HCT116 (cell line): ENCODE measurements around the gene SYNJ1. TPM values are rescaled to one million over a fixed set of nuclear protein-coding genes. Genes with fewer than 3 reads are reported as not detected.

Experiments used
- ATAC-seq: fragments of 200-7000 bp; cut with Tn5 transposase; 2 replicates; pipeline ENCODE4 v1.9.1; 2020; ENCODE audit warnings: mild to moderate bottlenecking, moderate library complexity
- BruUV-seq: library from RNA; stranded (reverse); fragments of 400-500 nt; replicated peaks from 2 replicates; lab custom pipeline; 2021; lab: Mats Ljungman, UMichigan
- CTCF ChIA-PET: fragments of 300-600 bp; sonication (Branson Sonifier 250); formaldehyde crosslinking; loops from one replicate; lab custom pipeline; 2021; ENCODE audit warnings: antibody characterized with exemption; lab: Charles Lee
- POLR2A ChIA-PET: fragments of 300-600, 350-600 bp; sonication (Branson Sonifier 250); formaldehyde crosslinking; loops from one replicate; lab custom pipeline; 2021; ENCODE audit warnings: antibody characterized with exemption; lab: Charles Lee
- RAD21 ChIA-PET, 2 experiments: fragments of 300-600 bp; sonication (Branson Sonifier 250); formaldehyde crosslinking; loops; one replicate each; lab custom pipeline; 2023; ENCODE audit warnings: low total read pairs in 2 of 2; ENCODE audit not compliant: uncharacterized antibody in 2 of 2, unreplicated experiment in 2 of 2, low non-redundant PET in 1 of 2; lab: Charles Lee
- DNase-seq: peaks from one replicate; pipeline ENCODE4 v3.0.0-alpha.2; 2010; ENCODE audit warnings: low read depth, low spot score
- H2AFZ ChIP-seq: fragments of 200-600 bp; shearing (Covaris generic), sonication (generic); 2 replicates; pipeline ENCODE4 v1.6.1; 2017; ENCODE audit warnings: low read depth, mixed run types, mixed read lengths, antibody characterized with exemption, low read length; ENCODE audit not compliant: poor library complexity, severe bottlenecking
- H3K27ac ChIP-seq: 2 replicates; pipeline ENCODE4 v1.5.1; 2012; ENCODE audit warnings: low read depth, low read length
- H3K27me3 ChIP-seq: fragments of 200-600 bp; sonication (generic); 2 replicates; pipeline ENCODE4 v1.6.1; 2016; ENCODE audit warnings: mixed run types, low read length, mixed read lengths; ENCODE audit not compliant: insufficient read depth
- H3K36me3 ChIP-seq, 2 experiments: fragments of 200-500 bp in 1 of 2; fragments of 200-600 bp in 1 of 2; sonication (Bioruptor generic) in 1 of 2; sonication (generic) in 1 of 2; 2 replicates each; pipeline versions ENCODE4 v1.5.1 to v1.6.1; 2014 to 2016; ENCODE audit warnings: low read length in 2 of 2, inconsistent platforms in 1 of 2, mixed read lengths in 1 of 2, mixed run types in 1 of 2; ENCODE audit not compliant: insufficient read depth in 2 of 2, control insufficient read depth in 1 of 2
- H3K4me1 ChIP-seq, 2 experiments: fragments of 200-600 bp in 1 of 2; sonication (generic) in 1 of 2; 2 replicates each; pipeline versions ENCODE4 v1.5.1 to v1.6.1; 2012 to 2017; ENCODE audit warnings: low read length in 2 of 2, inconsistent platforms in 1 of 2, mild to moderate bottlenecking in 1 of 2, mixed read lengths in 1 of 2, mixed run types in 1 of 2, moderate library complexity in 1 of 2; ENCODE audit not compliant: insufficient read depth in 2 of 2, control insufficient read depth in 1 of 2
- H3K4me2 ChIP-seq: fragments of 200-600 bp; sonication (generic); 2 replicates; pipeline ENCODE4 v1.6.1; 2017; ENCODE audit warnings: mixed run types, low read length, mixed read lengths
- H3K4me3 ChIP-seq, 2 experiments: fragments of 200-600 bp in 1 of 2; sonication (generic) in 1 of 2; replicated peaks in 1 of 2; 2 replicates each; pipeline ENCODE4 v1.5.1; 2011 to 2016; ENCODE audit warnings: low read length in 2 of 2, control low read depth in 1 of 2, low read depth in 1 of 2, mild to moderate bottlenecking in 1 of 2, mixed read lengths in 1 of 2, mixed run types in 1 of 2
- H3K79me2 ChIP-seq: fragments of 200-600 bp; sonication (generic); 2 replicates; pipeline ENCODE4 v1.6.1; 2017; ENCODE audit warnings: mild to moderate bottlenecking, mixed run types, low read length, moderate library complexity, mixed read lengths; ENCODE audit not compliant: insufficient read depth
- H3K9ac ChIP-seq: fragments of 200-600 bp; sonication (generic); 2 replicates; pipeline ENCODE4 v1.6.1; 2016; ENCODE audit warnings: low read length, mixed read lengths
- H3K9me2 ChIP-seq: fragments of 200-600 bp; sonication (generic), shearing (Covaris generic); 2 replicates; pipeline ENCODE4 v1.6.1; 2017; ENCODE audit warnings: mixed run types, mild to moderate bottlenecking, moderate library complexity; ENCODE audit not compliant: insufficient read depth
- H3K9me3 ChIP-seq, 2 experiments: fragments of 200-500 bp in 1 of 2; fragments of 200-600 bp in 1 of 2; sonication (Bioruptor generic) in 1 of 2; sonication (generic) in 1 of 2; 2 replicates each; pipeline ENCODE4 v1.6.1; 2014 to 2017; ENCODE audit warnings: low read length in 2 of 2, mixed read lengths in 2 of 2, inconsistent platforms in 1 of 2, low read depth in 1 of 2, mild to moderate bottlenecking in 1 of 2, mixed run types in 1 of 2, moderate library complexity in 1 of 2; ENCODE audit not compliant: control insufficient read depth in 1 of 2, insufficient read depth in 1 of 2
- H4K20me1 ChIP-seq: fragments of 200-600 bp; sonication (generic), shearing (Covaris generic); 2 replicates; pipeline ENCODE4 v1.6.1; 2017; ENCODE audit warnings: mixed run types, mild to moderate bottlenecking, moderate library complexity; ENCODE audit not compliant: insufficient read depth
- CBX3 ChIP-seq: IDR thresholded peaks from 2 replicates; pipeline ENCODE4 v1.6.1; 2012; ENCODE audit warnings: low read depth
- EGR1 ChIP-seq: IDR thresholded peaks from 2 replicates; pipeline ENCODE4 v1.6.1; 2012; ENCODE audit warnings: low read depth
- EZH2phosphoT487 ChIP-seq: fragments of 200-600 bp; IDR thresholded peaks from 2 replicates; pipeline ENCODE4 v1.6.1; 2018; ENCODE audit warnings: antibody characterized with exemption, borderline replicate concordance
- FOSL1 ChIP-seq: IDR thresholded peaks from 2 replicates; pipeline ENCODE4 v1.6.1; 2012; ENCODE audit warnings: low read depth
- JUND ChIP-seq: IDR thresholded peaks from 2 replicates; pipeline ENCODE4 v1.6.1; 2012
- POLR2A ChIP-seq: IDR thresholded peaks from 2 replicates; pipeline ENCODE4 v1.7.0; 2011; ENCODE audit warnings: borderline replicate concordance; ENCODE audit not compliant: insufficient read depth, insufficient read length; ENCODE audit errors: extremely low read depth
- RAD21 ChIP-seq: IDR thresholded peaks from 2 replicates; pipeline ENCODE4 v1.6.1; 2012; ENCODE audit warnings: low read depth, mild to moderate bottlenecking
- SRF ChIP-seq: IDR thresholded peaks from 2 replicates; pipeline ENCODE4 v1.6.1; 2012; ENCODE audit warnings: low read depth
- TCF7L2 ChIP-seq: IDR thresholded peaks from 2 replicates; pipeline ENCODE4 v1.7.0; 2011; ENCODE audit warnings: borderline replicate concordance, inconsistent platforms; ENCODE audit not compliant: insufficient read depth, insufficient read length; ENCODE audit errors: extremely low read depth
- YY1 ChIP-seq: IDR thresholded peaks from 2 replicates; pipeline ENCODE4 v1.6.1; 2011; ENCODE audit warnings: low read length, low read depth, moderate library complexity, mild to moderate bottlenecking; ENCODE audit not compliant: insufficient replicate concordance; ENCODE audit errors: extremely low read depth
- ZFX ChIP-seq: fragments of 450-650 bp; IDR thresholded peaks from 2 replicates; pipeline ENCODE4 v1.6.1; 2017
- intact Hi-C: fragments of 100-400 bp; cut with micrococcal nuclease; formaldehyde crosslinking; loops from 2 replicates; pipeline ENCODE4 v1.10.0; 2022
- total RNA-seq: library from RNA; stranded (reverse); gene quantifications from one replicate; pipeline ENCODE4 v1.2.1, GENCODE V29; 2021; ENCODE audit not compliant: unreplicated experiment
- TF ChIP-seq, protein P1 (sequence below): IDR thresholded peaks from 2 replicates; pipeline ENCODE4 v1.6.1; 2012
- TF ChIP-seq, protein P2 (sequence below), 3 experiments: fragments of 200-600 bp in 1 of 3; sonication (generic) in 1 of 3; IDR thresholded peaks in 2 of 3; conservative IDR thresholded peaks in 1 of 3; 2 replicates each; pipeline ENCODE4 v1.5.1; 2012 to 2017; ENCODE audit warnings: low read depth in 2 of 3, low read length in 2 of 3, antibody characterized with exemption in 1 of 3, borderline replicate concordance in 1 of 3, control low read depth in 1 of 3, mild to moderate bottlenecking in 1 of 3, mixed read lengths in 1 of 3, mixed run types in 1 of 3, moderate library complexity in 1 of 3; ENCODE audit not compliant: insufficient read depth in 1 of 3
- TF ChIP-seq, protein P3 (sequence below): IDR thresholded peaks from 2 replicates; pipeline ENCODE4 v1.6.1; 2011; ENCODE audit warnings: mild to moderate bottlenecking, low read length, moderate library complexity; ENCODE audit not compliant: insufficient replicate concordance; ENCODE audit errors: extremely low read depth
- TF ChIP-seq, protein P4 (sequence below): IDR thresholded peaks from 2 replicates; pipeline ENCODE4 v1.6.1; 2012; ENCODE audit warnings: low read depth

Gene SYNJ1
- total RNA-seq, 1 experiment from 2014 or later, result 7.2 TPM

DNA sequence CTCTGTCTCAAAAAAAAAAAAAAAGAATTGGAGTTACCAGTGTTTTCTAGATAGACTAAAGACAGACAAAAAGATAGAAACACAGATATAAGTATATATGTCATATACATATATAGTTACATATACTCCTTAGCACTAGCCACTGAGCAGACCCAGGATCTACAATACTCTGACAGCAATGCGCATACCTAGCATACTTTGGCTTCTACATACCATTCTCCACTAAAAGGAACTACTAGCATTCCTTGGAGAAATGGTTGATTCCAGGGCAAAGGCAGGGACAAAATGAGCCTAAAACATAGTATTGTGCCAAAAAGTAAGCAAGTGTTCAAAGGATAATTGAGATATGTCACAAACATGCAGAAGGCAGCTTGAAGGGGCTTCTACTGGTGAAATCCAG is 22.7 kb downstream of the SYNJ1 start:
- H3K4me3 ChIP-seq, result no peak overlapping the region
- no peak overlapping the region for H3K27ac ChIP-seq
- H3K4me1 ChIP-seq, result no peaks in the 10 kb centered on the region
- intact Hi-C loops, result no loop called here
- POLR2A ChIA-PET, result no interaction called here
- H4K20me1 ChIP-seq, result no peaks in the 10 kb centered on the region
- H2AFZ ChIP-seq, result no peak overlapping the region
- no peaks in the 10 kb centered on the region for H3K36me3 ChIP-seq
- CTCF ChIA-PET, result no interaction called here
- H3K9me2 ChIP-seq, result no peaks in the 10 kb centered on the region
- DNase-seq, result no peak
- TF ChIP-seq, protein P1, sequence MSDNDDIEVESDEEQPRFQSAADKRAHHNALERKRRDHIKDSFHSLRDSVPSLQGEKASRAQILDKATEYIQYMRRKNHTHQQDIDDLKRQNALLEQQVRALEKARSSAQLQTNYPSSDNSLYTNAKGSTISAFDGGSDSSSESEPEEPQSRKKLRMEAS, result no peak
- no peak for TF ChIP-seq JUND
- no peak for TF ChIP-seq EGR1
- TF ChIP-seq POLR2A, result no peak
- TF ChIP-seq RAD21, result no peak
- no peak for TF ChIP-seq TCF7L2
- TF ChIP-seq, protein P2, sequence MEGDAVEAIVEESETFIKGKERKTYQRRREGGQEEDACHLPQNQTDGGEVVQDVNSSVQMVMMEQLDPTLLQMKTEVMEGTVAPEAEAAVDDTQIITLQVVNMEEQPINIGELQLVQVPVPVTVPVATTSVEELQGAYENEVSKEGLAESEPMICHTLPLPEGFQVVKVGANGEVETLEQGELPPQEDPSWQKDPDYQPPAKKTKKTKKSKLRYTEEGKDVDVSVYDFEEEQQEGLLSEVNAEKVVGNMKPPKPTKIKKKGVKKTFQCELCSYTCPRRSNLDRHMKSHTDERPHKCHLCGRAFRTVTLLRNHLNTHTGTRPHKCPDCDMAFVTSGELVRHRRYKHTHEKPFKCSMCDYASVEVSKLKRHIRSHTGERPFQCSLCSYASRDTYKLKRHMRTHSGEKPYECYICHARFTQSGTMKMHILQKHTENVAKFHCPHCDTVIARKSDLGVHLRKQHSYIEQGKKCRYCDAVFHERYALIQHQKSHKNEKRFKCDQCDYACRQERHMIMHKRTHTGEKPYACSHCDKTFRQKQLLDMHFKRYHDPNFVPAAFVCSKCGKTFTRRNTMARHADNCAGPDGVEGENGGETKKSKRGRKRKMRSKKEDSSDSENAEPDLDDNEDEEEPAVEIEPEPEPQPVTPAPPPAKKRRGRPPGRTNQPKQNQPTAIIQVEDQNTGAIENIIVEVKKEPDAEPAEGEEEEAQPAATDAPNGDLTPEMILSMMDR (IDR thresholded peaks at IDR 0.05 in 2 of 3, conservative IDR thresholded peaks at IDR 0.05 in 1 of 3; ENCODE audit: borderline replicate concordance in 1 of 3, insufficient read depth in 1 of 3, low read depth in 2 of 3, low read length in 2 of 3), result no peak
- no peak for TF ChIP-seq ZFX
- no peak for TF ChIP-seq CBX3
- no peak for TF ChIP-seq EZH2phosphoT487
- TF ChIP-seq, protein P3, sequence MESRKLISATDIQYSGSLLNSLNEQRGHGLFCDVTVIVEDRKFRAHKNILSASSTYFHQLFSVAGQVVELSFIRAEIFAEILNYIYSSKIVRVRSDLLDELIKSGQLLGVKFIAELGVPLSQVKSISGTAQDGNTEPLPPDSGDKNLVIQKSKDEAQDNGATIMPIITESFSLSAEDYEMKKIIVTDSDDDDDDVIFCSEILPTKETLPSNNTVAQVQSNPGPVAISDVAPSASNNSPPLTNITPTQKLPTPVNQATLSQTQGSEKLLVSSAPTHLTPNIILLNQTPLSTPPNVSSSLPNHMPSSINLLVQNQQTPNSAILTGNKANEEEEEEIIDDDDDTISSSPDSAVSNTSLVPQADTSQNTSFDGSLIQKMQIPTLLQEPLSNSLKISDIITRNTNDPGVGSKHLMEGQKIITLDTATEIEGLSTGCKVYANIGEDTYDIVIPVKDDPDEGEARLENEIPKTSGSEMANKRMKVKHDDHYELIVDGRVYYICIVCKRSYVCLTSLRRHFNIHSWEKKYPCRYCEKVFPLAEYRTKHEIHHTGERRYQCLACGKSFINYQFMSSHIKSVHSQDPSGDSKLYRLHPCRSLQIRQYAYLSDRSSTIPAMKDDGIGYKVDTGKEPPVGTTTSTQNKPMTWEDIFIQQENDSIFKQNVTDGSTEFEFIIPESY, result no peak
- no peak for TF ChIP-seq SRF
- TF ChIP-seq FOSL1, result no peak
- no peak for TF ChIP-seq YY1
- TF ChIP-seq, protein P4, sequence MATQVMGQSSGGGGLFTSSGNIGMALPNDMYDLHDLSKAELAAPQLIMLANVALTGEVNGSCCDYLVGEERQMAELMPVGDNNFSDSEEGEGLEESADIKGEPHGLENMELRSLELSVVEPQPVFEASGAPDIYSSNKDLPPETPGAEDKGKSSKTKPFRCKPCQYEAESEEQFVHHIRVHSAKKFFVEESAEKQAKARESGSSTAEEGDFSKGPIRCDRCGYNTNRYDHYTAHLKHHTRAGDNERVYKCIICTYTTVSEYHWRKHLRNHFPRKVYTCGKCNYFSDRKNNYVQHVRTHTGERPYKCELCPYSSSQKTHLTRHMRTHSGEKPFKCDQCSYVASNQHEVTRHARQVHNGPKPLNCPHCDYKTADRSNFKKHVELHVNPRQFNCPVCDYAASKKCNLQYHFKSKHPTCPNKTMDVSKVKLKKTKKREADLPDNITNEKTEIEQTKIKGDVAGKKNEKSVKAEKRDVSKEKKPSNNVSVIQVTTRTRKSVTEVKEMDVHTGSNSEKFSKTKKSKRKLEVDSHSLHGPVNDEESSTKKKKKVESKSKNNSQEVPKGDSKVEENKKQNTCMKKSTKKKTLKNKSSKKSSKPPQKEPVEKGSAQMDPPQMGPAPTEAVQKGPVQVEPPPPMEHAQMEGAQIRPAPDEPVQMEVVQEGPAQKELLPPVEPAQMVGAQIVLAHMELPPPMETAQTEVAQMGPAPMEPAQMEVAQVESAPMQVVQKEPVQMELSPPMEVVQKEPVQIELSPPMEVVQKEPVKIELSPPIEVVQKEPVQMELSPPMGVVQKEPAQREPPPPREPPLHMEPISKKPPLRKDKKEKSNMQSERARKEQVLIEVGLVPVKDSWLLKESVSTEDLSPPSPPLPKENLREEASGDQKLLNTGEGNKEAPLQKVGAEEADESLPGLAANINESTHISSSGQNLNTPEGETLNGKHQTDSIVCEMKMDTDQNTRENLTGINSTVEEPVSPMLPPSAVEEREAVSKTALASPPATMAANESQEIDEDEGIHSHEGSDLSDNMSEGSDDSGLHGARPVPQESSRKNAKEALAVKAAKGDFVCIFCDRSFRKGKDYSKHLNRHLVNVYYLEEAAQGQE, result no peak
- RAD21 ChIA-PET, result no interaction called here
- H3K9ac ChIP-seq, result no peak overlapping the region
- BruUV-seq, result no TSS peak
- no peak for ATAC-seq
- no peak overlapping the region for H3K4me2 ChIP-seq
- no peaks in the 10 kb centered on the region for H3K79me2 ChIP-seq
- H3K9me3 ChIP-seq, result no peaks in the 10 kb centered on the region
- no peaks in the 10 kb centered on the region for H3K27me3 ChIP-seq
